Ovary (tissue), 9 donors: ENCODE measurements around the gene SIAH3. TPM values are rescaled to one million over a fixed set of nuclear protein-coding genes. Genes with fewer than 3 reads are reported as not detected.

Experiments
- DNase-seq, 5 donors: peaks; one replicate each; pipeline ENCODE4 v3.0.0-alpha.2; 2019 to 2020
- H3K27ac ChIP-seq, 2 donors: fragments of 200-600 bp; one replicate each; pipeline versions ENCODE4 v1.5.1 to v1.8.0; 2019 to 2022
- H3K27me3 ChIP-seq: fragments of 200-600 bp; one replicate; pipeline ENCODE4 v1.8.0; 2022
- H3K36me3 ChIP-seq: fragments of 200-600 bp; sonication (generic); one replicate; pipeline ENCODE4 v1.5.1; 2019
- H3K4me1 ChIP-seq: one replicate; pipeline ENCODE4 v1.8.1; 2013; ENCODE audit warnings: mild to moderate bottlenecking, moderate library complexity; ENCODE audit not compliant: insufficient read depth
- H3K4me3 ChIP-seq: fragments of 200-600 bp; sonication (generic); one replicate; pipeline ENCODE4 v1.5.1; 2017
- H3K9me3 ChIP-seq, 2 donors: fragments of 200-600 bp in 1 of 2; sonication (generic) in 1 of 2; one replicate each; pipeline versions ENCODE4 v1.5.1 to v1.8.1; 2013 to 2019; ENCODE audit warnings: mild to moderate bottlenecking in 1 of 2, moderate library complexity in 1 of 2
- EP300 ChIP-seq: sonication (generic); formaldehyde crosslinking; IDR thresholded peaks from one replicate; pipeline ENCODE4 v1.6.1; 2017; ENCODE audit warnings: antibody characterized with exemption
- POLR2A ChIP-seq: fragments of 450-650 bp; IDR thresholded peaks from one replicate; pipeline ENCODE4 v1.6.1; 2017; ENCODE audit warnings: antibody characterized with exemption, mild to moderate bottlenecking, moderate library complexity
- WGBS, 3 donors: extraction: QIAGEN DNeasy Blood & Tissue Kit in 1 of 3; methylation state at CpG; one replicate each; pipeline versions ENCODE4 v1.1.5 to v1.1.7; 2013 to 2017; 5-methylcytosine and 5-hydroxymethylcytosine counted together
- intact Hi-C, 4 donors: fragments of 100-400 bp; cut with DNase I; formaldehyde crosslinking; loops; one replicate each; pipeline versions ENCODE4 v1.11.0 to v1.15.1; 2022 to 2023
- polyA plus RNA-seq, 2 donors: library from polyadenylated mRNA; stranded (reverse); fragments of 200-250 nt in 1 of 2; fragments of 350-450 nt in 1 of 2; fragmentation: Illumina TruSeq in 1 of 2; extraction: RNeasy Lipid Tissue Mini Kit (QIAGEN cat#74804) in 1 of 2; gene quantifications; one replicate each; pipeline ENCODE4 v1.2.3, GENCODE V29; 2013 to 2014
- total RNA-seq, 7 donors: library from RNA; depleted of rRNA in 2 of 7; stranded (reverse); fragments of >200 nt in 2 of 7; fragmentation: NEBNext Ultra II Directional in 3 of 7; extraction: Animal tissue kit (Norgen Biotek cat#: 25700) in 3 of 7; gene quantifications; one replicate each; pipeline versions ENCODE4 v1.1.0 to v1.2.4, GENCODE V29; 2016 to 2023
- TF ChIP-seq, protein P1 (sequence below), 3 donors: fragments of 450-650 bp in 2 of 3; fragments of 200-600 bp in 1 of 3; IDR thresholded peaks; one replicate each; pipeline versions ENCODE4 v1.5.1 to v1.8.0; 2016 to 2022; ENCODE audit warnings: antibody characterized with exemption in 3 of 3, mild to moderate bottlenecking in 1 of 3
- donor health status: DM: no; HTN: no; CAD: no; lungs with moderate emphysema.
- donor health status: DM: no; HTN: no; CAD: no.
- donor health status: Bipolar disorder and iron deficiency.
- donor health status: DM: yes; HTN: yes; CAD: no.
- donor health status: DM: no; HTN: no; CAD: no.
- donor health status: DM: yes; HTN: yes; CAD: no.

The SIAH3 gene
- total and polyA plus RNA-seq, 9 donors, result 0.01 to 2.3 (median 0.24) TPM; not detected in 2

DNA sequence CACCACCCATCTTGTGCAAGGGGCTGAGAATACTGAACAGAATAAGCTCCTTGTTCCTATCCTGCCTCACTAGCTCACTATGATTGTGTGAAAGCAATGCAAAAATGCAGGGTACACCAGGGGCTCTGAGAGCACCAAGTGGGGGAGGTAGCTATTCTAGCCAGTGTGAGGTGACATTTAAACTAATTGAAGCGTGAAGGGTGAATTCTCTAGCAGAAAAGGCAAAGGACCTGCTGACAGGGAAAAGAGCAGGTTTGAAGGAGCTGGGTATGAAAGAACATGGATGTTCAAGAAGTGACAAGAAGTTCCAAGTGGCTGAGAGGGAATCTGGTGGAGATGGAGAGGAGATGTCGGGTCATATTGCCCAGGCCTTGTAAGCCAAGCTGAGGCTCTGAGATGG is 64.2 kb downstream of the SIAH3 start:
- H3K27me3 ChIP-seq, result no peaks in the 10 kb centered on the region
- H3K27ac ChIP-seq, result no peak overlapping the region
- no peaks in the 10 kb centered on the region for H3K4me1 ChIP-seq
- DNase-seq, result no peak
- no peaks in the 10 kb centered on the region for H3K36me3 ChIP-seq
- no peak overlapping the region for H3K4me3 ChIP-seq
- no peaks in the 10 kb centered on the region for H3K9me3 ChIP-seq
- intact Hi-C loops, result no loop called here
- TF ChIP-seq, protein P1, sequence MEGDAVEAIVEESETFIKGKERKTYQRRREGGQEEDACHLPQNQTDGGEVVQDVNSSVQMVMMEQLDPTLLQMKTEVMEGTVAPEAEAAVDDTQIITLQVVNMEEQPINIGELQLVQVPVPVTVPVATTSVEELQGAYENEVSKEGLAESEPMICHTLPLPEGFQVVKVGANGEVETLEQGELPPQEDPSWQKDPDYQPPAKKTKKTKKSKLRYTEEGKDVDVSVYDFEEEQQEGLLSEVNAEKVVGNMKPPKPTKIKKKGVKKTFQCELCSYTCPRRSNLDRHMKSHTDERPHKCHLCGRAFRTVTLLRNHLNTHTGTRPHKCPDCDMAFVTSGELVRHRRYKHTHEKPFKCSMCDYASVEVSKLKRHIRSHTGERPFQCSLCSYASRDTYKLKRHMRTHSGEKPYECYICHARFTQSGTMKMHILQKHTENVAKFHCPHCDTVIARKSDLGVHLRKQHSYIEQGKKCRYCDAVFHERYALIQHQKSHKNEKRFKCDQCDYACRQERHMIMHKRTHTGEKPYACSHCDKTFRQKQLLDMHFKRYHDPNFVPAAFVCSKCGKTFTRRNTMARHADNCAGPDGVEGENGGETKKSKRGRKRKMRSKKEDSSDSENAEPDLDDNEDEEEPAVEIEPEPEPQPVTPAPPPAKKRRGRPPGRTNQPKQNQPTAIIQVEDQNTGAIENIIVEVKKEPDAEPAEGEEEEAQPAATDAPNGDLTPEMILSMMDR (IDR thresholded peaks at IDR 0.05), result no peak
- no peak for TF ChIP-seq POLR2A
- no peak for TF ChIP-seq EP300
- WGBS, 3 donors, result 89 to 97% (median 91%) methylated on average over 2 of the region's 2 CpGs

DNA sequence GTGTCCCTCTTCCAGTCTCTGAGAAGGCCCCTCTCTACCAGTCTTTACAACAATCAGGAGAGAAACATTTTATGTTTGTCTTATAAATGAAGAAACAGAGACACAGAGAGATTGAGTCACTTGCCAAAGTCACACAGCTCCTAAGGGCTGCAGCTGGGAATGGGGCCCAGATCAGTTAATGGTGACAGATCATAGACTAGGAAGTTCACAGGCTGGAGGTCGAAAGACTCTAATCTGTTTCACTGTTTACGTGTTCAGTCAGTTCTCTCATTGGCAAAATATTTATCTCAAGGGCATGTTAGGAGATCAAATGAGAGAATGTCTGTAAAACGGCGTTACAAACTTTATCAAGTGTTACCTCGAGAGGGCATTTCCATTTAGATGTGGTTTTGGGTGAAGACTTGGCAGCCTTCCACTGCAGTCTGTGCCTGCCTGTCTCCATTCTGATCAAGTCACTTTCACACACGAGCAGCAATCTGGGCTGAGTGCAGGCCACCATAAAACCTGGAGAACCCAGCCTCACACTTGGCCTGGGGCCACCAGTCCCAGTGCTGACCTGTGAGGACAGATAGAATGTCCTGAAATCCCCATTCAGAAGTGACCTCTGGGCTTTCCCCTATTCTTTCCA is 65.1 kb downstream of the SIAH3 start:
- no peaks in the 10 kb centered on the region for H3K9me3 ChIP-seq
- intact Hi-C loops, result no loop called here
- TF ChIP-seq EP300 (no peak), POLR2A (no peak)
- TF ChIP-seq, protein P1 (IDR thresholded peaks at IDR 0.05), result no peak
- H3K4me3 ChIP-seq, result no peak overlapping the region
- no peak for DNase-seq
- H3K27ac ChIP-seq, result no peak overlapping the region
- WGBS, 3 donors, result 44 to 58% (median 55%) methylated on average over 6 of the region's 6 CpGs
- H3K36me3 ChIP-seq, result no peaks in the 10 kb centered on the region
- H3K27me3 ChIP-seq, result no peaks in the 10 kb centered on the region
- H3K4me1 ChIP-seq, result no peaks in the 10 kb centered on the region

- WGBS, 3 donors, result 70 to 76% (median 72%) methylated on average over 10 of the region's 10 CpGs
- intact Hi-C loops, result no loop called here
Measured at GRCh38 chr13:45784755-45785675, 66.5 kb downstream of the SIAH3 start.

DNA sequence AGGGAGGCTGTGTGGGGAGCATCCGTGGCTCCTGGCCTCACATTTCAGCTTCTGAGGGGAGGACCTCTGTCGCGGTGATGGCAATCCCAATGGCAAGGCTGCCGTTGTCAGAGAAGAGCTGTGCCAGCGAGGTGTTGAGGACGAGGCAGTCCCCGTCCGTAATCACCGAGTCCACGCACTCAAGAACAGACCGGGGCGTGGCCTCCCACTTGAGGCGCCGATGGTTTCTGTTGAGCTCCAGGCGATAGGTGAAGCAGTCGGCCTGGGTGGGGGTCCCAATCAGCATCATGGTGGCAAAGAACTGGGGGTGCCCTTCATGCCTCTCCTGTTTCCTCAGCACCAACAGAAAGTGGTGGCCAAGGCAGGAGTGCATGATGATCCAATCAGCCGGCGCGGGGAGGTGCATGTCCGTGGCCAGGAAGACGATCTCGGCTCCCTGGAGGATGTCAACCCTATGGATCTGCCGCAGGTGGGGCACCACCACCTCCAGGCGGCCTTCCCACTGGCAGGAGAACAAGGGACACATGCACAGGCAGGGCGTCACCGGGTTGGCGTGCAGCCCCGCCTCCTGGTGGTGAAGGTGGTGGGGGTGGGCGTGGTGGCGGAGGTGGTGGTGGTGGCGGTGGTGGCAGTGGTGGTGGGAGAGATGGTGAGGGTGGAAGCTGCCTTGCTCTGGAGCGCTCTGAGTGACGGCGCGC is 68.1 kb downstream of the SIAH3 start:
- no peak for TF ChIP-seq EP300
- TF ChIP-seq POLR2A, result no peak
- TF ChIP-seq, protein P1 (IDR thresholded peaks at IDR 0.05), result no peak
- Histone ChIP-seq H3K36me3 (no peaks in the 10 kb centered on the region), H3K27ac (no peak overlapping the region), H3K4me3 (no peak overlapping the region), H3K27me3 (no peaks in the 10 kb centered on the region), H3K9me3 (no peaks in the 10 kb centered on the region), H3K4me1 (no peaks in the 10 kb centered on the region)
- intact Hi-C loops, result no loop called here
- WGBS, 3 donors, result 94 to 97% (median 96%) methylated on average over 35 of the region's 35 CpGs
- DNase-seq, result no peak

More at GRCh38 chr13:45784755-45785675, 66.5 kb downstream of the SIAH3 start:
- Histone ChIP-seq H3K4me3 (no peak overlapping the region), H3K4me1 (no peaks in the 10 kb centered on the region), H3K27ac (no peak overlapping the region), H3K36me3 (no peaks in the 10 kb centered on the region), H3K27me3 (no peaks in the 10 kb centered on the region), H3K9me3 (no peaks in the 10 kb centered on the region)
- no peak for DNase-seq
- TF ChIP-seq EP300 (no peak), POLR2A (no peak)
- TF ChIP-seq, protein P1 (IDR thresholded peaks at IDR 0.05), result no peak
